Upper lobe of left lung (tissue), 4 donors: ENCODE data around the gene TMEM175.

Source experiments
- CTCF ChIP-seq, 6 experiments: fragments of 450-650 bp in 4 of 6; fragments of 200-600 bp in 2 of 6; sonication (generic) in 2 of 6; IDR thresholded peaks; one replicate each; pipeline ENCODE4 v1.5.1; 2016 to 2019; ENCODE audit warnings: antibody characterized with exemption in 6 of 6
- EP300 ChIP-seq, 4 donors: sonication (generic); formaldehyde crosslinking; IDR thresholded peaks; one replicate each; pipeline ENCODE4 v1.5.1; 2017; ENCODE audit warnings: antibody characterized with exemption in 4 of 4, control low read depth in 2 of 4
- POLR2A ChIP-seq, 4 donors: fragments of 450-650 bp; IDR thresholded peaks; one replicate each; pipeline ENCODE4 v1.5.1; 2016 to 2017; ENCODE audit warnings: antibody characterized with exemption in 4 of 4, mild to moderate bottlenecking in 2 of 4

- TF ChIP-seq CTCF (IDR thresholded peaks at IDR 0.05): no peak
- TF ChIP-seq POLR2A (IDR thresholded peaks at IDR 0.05): no peak
- TF ChIP-seq EP300 (IDR thresholded peaks at IDR 0.05): no peak
These were observed 24.4 kb downstream of the TMEM175 start for GRCh38 chr4:956531-957230.
